A549 treated with dexamethasone at 1 μM for 4 hours (cell line): ENCODE measurements around the gene ACSS1. TPM values are rescaled to one million over a fixed set of nuclear protein-coding genes. Genes with fewer than 3 reads are reported as not detected.

Source experiments
- total RNA-seq: library from RNA; stranded (reverse); fragments of 200-300 nt; extraction: Qiagen RNA extraction; gene quantifications from 5 replicates; pipeline ENCODE4 v1.2.3, GENCODE V29; 2022

Gene ACSS1
- 12.9 to 19.4 TPM (median 18.5 TPM) in 5 replicates for total RNA-seq

GRCh38 chr20:25058051-25058846 lies at the start of gene ACSS1:
Gene ACSS1, minus strand, starts transcription at chr20:25058139. Its CDS starts 37 bp downstream, at chr20:25058102.

DNA sequence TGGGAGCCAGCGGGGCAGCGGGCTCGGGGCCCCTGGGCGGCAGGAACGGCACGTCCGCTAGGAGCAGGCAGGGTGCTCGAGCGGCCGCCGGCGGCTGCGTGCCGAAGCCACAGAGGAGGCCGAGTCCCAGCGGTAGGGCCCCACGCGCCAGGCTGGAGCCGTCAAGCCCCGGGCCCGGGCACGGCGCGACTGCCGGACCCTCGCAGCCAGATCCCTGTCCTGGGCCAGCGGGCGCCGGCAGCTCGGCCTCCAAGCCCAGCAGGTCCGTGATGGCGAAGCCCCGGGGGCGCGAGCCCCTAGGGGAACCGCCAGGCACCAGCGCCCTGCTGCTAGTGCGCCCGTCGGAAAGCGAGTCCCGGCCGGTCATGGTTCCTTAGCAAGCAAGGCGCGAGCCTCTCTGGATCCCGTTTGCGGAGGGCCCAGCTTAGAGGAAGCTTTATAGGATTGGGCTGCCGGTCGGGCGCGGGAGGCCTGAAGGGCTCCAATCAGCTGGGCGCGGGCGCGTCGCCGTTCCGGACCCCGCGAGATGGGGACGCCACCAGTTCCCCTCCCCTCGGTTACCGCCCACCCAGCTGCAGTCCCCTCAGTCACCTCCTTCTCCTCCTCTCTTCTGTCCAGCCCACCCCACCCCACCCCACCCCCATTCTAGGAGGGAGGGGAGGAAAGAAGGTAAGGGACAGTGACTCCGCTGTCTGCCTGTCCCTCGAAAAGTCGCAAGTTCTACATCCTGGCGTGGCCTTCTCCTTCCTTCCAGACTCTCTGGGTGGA lies 24.0 kb upstream of the ACSS1 start, which contains the start of gene VSX1:
Gene VSX1 (minus strand): TSS at position 412 of the 768 bp plus-strand sequence. CDS start 45 bp downstream, at position 367.

GRCh38 chr20:24992487-24993205 lies 65.3 kb downstream of the ACSS1 start, which contains the start of gene APMAP:
Gene APMAP, minus strand, starts transcription at chr20:24992751. Its CDS starts 63 bp downstream, at chr20:24992688.

Other genes with a start within 250 kb of the ACSS1 start
- 0.20 TPM in 1 of 5 replicates, not detected in the others for gene CST7, start 108.9 kb downstream of the ACSS1 start, total RNA-seq
- gene APMAP, start 65.4 kb downstream of the ACSS1 start, total RNA-seq = 172 to 195 TPM (median 186 TPM) in 5 replicates
- gene VSX1, start 24.0 kb upstream of the ACSS1 start, total RNA-seq = 0.69 to 1.3 TPM (median 0.88 TPM) in 5 replicates
- gene ENTPD6, start 137.6 kb upstream of the ACSS1 start, total RNA-seq = 156 to 197 TPM (median 186 TPM) in 5 replicates
- 325 to 443 TPM (median 423 TPM) in 5 replicates for gene PYGB, start 189.9 kb upstream of the ACSS1 start, total RNA-seq